ENCODE results near the gene CXCL1.

CXCL1 gene

DNA sequence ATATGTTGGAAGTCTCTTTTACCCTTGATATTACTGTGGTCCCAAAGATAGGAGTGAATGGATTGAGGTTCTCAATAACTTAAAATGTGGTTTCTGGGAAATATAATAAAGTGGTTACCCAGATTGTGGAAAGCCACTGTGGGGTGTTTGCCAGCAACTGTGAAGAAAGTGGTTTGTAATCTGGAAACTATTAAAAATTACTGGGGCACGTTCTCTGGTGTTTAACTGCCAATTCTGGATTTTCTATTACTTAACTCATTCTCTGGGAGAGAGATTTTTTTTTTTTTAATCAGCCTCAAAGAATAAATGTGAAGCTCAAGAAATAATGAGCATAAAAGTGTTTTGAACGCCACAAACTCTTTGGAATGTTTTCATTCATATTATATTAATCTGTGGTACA, 37.6 kb upstream of the CXCL1 start:
- DNase-seq = no peak
- Histone ChIP-seq H3K9ac (ENCODE audit: low read length) (no peak overlapping the region), H2AFZ (ENCODE audit: low read length) (no peak overlapping the region), H3K27me3 (replicated peaks; ENCODE audit: insufficient read depth, low read length) (no peaks in the 10 kb centered on the region), H3K9me3 (replicated peaks; ENCODE audit: insufficient read depth, low read length) (no peaks in the 10 kb centered on the region), H3F3A (ENCODE audit: insufficient read depth, low read length) (no peaks in the 10 kb centered on the region), H3K9me2 (replicated peaks; ENCODE audit: insufficient read depth, low read length) (no peaks in the 10 kb centered on the region), H3K79me2 (ENCODE audit: low read length) (no peaks in the 10 kb centered on the region), H3K4me2 (ENCODE audit: low read depth, low read length) (no peak overlapping the region), H4K20me1 (ENCODE audit: insufficient read depth, low read length) (no peaks in the 10 kb centered on the region), H3K4me1 (ENCODE audit: low read length) (no peaks in the 10 kb centered on the region), H3K27ac (ENCODE audit: low read length) (no peak overlapping the region), H3K4me3 (ENCODE audit: low read length) (no peak overlapping the region), H3K36me3 (replicated peaks; ENCODE audit: insufficient read depth, low read length) (no peaks in the 10 kb centered on the region)
- TF ChIP-seq, protein P1, sequence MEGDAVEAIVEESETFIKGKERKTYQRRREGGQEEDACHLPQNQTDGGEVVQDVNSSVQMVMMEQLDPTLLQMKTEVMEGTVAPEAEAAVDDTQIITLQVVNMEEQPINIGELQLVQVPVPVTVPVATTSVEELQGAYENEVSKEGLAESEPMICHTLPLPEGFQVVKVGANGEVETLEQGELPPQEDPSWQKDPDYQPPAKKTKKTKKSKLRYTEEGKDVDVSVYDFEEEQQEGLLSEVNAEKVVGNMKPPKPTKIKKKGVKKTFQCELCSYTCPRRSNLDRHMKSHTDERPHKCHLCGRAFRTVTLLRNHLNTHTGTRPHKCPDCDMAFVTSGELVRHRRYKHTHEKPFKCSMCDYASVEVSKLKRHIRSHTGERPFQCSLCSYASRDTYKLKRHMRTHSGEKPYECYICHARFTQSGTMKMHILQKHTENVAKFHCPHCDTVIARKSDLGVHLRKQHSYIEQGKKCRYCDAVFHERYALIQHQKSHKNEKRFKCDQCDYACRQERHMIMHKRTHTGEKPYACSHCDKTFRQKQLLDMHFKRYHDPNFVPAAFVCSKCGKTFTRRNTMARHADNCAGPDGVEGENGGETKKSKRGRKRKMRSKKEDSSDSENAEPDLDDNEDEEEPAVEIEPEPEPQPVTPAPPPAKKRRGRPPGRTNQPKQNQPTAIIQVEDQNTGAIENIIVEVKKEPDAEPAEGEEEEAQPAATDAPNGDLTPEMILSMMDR (IDR thresholded peaks at IDR 0.05; ENCODE audit: low read length) = no peak
- TF ChIP-seq EZH2phosphoT487 (IDR thresholded peaks at IDR 0.05; ENCODE audit: low read length) = no peak
- no peak for TF ChIP-seq EZH2 (optimal IDR thresholded peaks at IDR 0.05; ENCODE audit: low read depth, low read length)

DNA sequence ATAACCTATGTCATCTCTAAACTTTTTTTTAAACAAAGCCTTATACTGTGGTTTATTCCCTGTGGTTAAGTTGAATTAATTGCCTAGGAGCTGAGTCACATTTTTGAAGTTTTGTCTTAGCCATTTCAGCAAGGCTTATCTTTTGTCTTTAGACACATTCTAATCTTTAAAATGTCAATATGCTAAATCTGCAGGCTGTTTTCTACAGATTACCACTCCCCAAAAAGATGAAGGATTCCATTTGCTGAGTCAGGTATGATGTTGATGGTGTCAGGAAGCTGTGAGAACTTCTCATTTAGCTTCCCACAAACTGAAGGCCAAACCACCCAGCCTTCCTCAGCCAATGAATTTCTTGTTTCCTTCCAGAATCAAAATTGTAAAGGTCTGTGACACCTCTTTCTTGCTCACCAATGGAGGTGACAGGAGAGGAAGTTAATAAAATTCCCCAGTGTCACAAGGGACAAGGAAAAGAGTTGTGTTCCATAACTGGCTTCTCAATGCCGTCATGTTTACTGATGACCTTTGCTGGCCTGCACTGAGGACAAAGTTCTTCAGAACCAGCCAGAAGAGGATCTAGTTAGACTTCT, 36.4 kb upstream of the CXCL1 start:
- Histone ChIP-seq H3K36me3 (replicated peaks; ENCODE audit: insufficient read depth, low read length) (no peaks in the 10 kb centered on the region), H3F3A (ENCODE audit: insufficient read depth, low read length) (no peaks in the 10 kb centered on the region), H3K79me2 (ENCODE audit: low read length) (no peaks in the 10 kb centered on the region), H3K4me2 (ENCODE audit: low read depth, low read length) (no peak overlapping the region), H3K4me3 (ENCODE audit: low read length) (no peak overlapping the region), H3K27me3 (replicated peaks; ENCODE audit: insufficient read depth, low read length) (no peaks in the 10 kb centered on the region), H3K4me1 (ENCODE audit: low read length) (no peaks in the 10 kb centered on the region), H3K9ac (ENCODE audit: low read length) (no peak overlapping the region), H2AFZ (ENCODE audit: low read length) (no peak overlapping the region), H4K20me1 (ENCODE audit: insufficient read depth, low read length) (no peaks in the 10 kb centered on the region), H3K9me2 (replicated peaks; ENCODE audit: insufficient read depth, low read length) (no peaks in the 10 kb centered on the region), H3K9me3 (replicated peaks; ENCODE audit: insufficient read depth, low read length) (no peaks in the 10 kb centered on the region), H3K27ac (ENCODE audit: low read length) (no peak overlapping the region)
- DNase-seq = no peak
- TF ChIP-seq EZH2phosphoT487 (IDR thresholded peaks at IDR 0.05; ENCODE audit: low read length) = no peak
- TF ChIP-seq EZH2 (optimal IDR thresholded peaks at IDR 0.05; ENCODE audit: low read depth, low read length) = no peak
- TF ChIP-seq, protein P1 (IDR thresholded peaks at IDR 0.05; ENCODE audit: low read length) = no peak

GRCh38 chr4:73836373-73837279, 32.6 kb upstream of the CXCL1 start, which contains the start of gene CXCL6:
TSS of gene CXCL6 (plus strand) at chr4:73836678. CDS start at chr4:73836751, 73 bp downstream.
- Histone ChIP-seq H3K27ac (ENCODE audit: low read length) (no peak within 1 kb of the TSS), H3K9me3 (replicated peaks; ENCODE audit: insufficient read depth, low read length) (no peaks in the 10 kb centered on the region), H3K36me3 (replicated peaks; ENCODE audit: insufficient read depth, low read length) (no peaks in the 10 kb centered on the region), H2AFZ (ENCODE audit: low read length) (0 out of 2 replicates have a peak within 1 kb of the TSS, but pooled peaks have one; percentile 17), H3K4me2 (ENCODE audit: low read depth, low read length) (no peak within 1 kb of the TSS), H4K20me1 (ENCODE audit: insufficient read depth, low read length) (no peaks in the 10 kb centered on the region), H3K4me1 (ENCODE audit: low read length) (no peaks in the 10 kb centered on the region), H3K79me2 (ENCODE audit: low read length) (no peaks in the 10 kb centered on the region), H3K27me3 (replicated peaks; ENCODE audit: insufficient read depth, low read length) (no peaks in the 10 kb centered on the region), H3K4me3 (ENCODE audit: low read length) (no peak within 1 kb of the TSS), H3K9ac (ENCODE audit: low read length) (no peak within 1 kb of the TSS), H3K9me2 (replicated peaks; ENCODE audit: insufficient read depth, low read length) (no peaks in the 10 kb centered on the region), H3F3A (ENCODE audit: insufficient read depth, low read length) (no peaks in the 10 kb centered on the region)
- DNase-seq = no peak
- TF ChIP-seq EZH2phosphoT487 (IDR thresholded peaks at IDR 0.05; ENCODE audit: low read length) (no peak), EZH2 (optimal IDR thresholded peaks at IDR 0.05; ENCODE audit: low read depth, low read length) (no peak)
- TF ChIP-seq, protein P1 (IDR thresholded peaks at IDR 0.05; ENCODE audit: low read length) = no peak
